ENCODE data around the gene SP2.

SP2 gene

DNA sequence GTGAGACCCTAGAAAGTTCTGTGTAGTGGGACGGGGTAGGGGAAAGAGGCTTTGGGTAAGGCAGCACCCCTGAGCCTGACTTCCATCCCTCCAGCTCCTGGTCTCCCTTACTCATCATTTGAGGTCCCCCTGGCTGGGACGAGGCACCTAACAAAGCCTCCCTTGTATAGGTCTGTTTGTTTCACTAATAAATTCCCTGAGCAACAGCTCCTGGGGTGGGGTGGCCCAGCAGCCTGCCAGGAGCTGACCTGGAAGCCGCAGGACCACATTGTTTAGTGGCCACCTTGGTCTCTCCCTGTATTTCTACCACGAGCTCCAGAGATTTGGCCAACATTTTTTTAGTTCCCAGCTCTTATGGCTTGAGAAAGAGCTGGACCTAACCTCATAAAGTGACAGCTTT is 54.4 kb downstream of the SP2 start:
- DNase-seq = no peak

GRCh38 chr17:47952171-47953021 is 56.4 kb downstream of the SP2 start:
- DNase-seq = no peak

GRCh38 chr17:47953909-47954308 is 57.9 kb downstream of the SP2 start:
- no peak for DNase-seq

GRCh38 chr17:47955497-47956461 is 59.7 kb downstream of the SP2 start:
- DNase-seq = no peak

- DNase-seq = peak; percentile 15
Measured at GRCh38 chr17:47956791-47957590, 61.0 kb downstream of the SP2 start.

DNA sequence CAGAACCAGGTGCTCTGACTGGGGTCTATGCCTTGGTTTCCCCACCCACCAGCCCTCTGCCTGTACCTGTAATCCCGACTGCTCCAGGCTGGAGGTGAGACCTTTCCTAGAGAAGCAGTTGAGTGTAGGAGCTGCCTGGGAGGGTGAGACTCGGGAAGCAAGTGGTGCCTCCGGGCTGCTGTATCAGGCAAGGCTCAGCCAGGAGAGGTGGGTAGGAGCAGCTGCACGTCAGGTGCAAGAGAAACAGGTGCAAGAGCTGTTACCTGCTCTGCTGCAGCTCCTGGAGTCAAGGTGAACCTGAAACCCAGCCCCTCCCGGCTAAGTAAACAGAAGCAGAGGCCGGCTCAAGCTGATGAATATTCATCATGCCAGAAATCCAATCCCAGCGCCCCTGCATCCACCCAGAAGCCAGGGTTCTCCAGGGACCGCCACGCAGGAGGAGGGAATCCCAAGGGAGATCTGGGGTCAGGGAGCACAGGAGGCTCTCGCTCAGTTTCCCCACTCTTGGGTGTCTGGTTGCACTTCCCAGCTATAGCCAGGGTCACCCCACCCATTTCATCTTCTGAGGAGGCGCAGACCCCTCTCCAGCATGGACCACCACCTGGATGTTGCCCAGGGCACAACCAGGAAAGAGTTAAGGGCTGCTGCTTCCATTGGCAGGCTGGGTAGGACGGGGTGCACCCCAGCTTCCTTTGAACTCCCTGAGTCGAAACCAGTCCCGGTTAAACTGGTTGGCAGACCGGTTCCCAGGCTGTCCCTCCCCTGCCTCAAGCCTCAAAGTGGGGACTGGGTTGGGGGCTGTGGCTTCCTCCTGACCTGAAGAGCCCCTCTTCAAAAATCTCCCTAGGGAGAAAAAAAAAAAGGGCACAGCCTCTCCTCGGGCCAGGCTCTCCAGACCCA is 61.8 kb downstream of the SP2 start, which contains the start of gene PRR15L:
TSS of gene PRR15L (minus strand) at position 293 of the 900 bp plus-strand sequence. CDS start 4,649 bp downstream, outside the sequence.
- no peak for DNase-seq

DNA sequence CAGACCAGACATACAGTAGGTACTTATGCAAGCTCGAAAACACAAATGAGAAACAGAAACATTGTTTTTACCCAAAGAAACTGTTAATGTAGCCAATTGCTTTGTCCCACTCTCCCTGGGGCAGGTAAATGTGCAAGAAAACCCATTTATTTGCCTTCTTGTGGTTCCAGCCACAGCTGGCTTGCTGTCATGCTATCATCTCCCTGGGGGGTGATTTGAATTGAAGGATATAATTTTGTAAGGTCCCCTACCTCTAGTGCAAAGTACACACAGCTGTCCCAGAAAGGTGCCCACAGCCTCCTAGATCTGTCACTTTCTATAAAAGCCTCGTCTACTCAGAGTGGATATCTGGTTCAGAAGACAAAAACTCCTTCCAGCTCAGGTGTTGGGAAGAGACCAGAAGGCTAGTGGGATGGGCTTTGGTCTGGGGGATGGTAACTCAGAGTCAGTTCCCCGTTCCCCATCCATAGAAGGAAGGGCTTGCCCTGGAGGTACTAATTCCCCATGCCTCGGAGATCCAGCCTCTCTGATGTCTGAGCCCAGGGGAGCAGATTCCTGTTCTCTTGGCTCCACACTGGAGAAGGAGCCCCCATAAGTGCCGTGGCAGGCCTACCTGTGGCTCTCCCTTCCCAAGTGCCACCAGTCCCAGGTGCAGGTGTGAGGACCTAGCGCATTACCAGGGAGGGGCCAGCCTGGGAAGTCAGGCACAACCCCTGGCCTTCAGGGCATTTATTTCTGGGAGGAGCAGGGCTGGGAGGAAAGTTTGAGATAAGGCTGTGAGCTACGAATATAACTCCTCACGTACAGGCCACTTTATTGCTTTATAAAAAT is 64.0 kb downstream of the SP2 start:
- DNase-seq = no peak

- no peak for DNase-seq
Measured at GRCh38 chr17:47961406-47961805, 65.4 kb downstream of the SP2 start.

GRCh38 chr17:47962901-47963300 is 66.9 kb downstream of the SP2 start:
- DNase-seq = no peak

DNA sequence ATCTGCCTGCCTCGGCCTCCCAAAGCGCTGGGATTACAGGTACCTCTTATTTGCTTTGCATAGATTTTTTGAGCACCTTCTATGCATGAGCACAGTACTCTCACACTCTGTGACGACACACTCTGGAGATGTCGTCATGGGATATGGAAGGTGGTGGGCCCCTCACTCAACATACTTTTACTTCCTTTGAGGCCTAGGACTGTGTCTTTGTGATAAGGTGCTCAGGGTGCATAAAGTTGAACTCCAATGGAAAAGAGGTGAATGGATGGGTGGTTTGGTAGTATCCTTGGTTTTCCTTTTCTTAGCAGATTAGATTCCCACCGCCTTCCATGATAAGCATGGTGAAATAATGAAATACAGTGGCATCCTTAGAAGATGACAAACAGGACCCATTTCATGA is 68.8 kb downstream of the SP2 start:
- DNase-seq = no peak

GRCh38 chr17:47966079-47966519 is 70.1 kb downstream of the SP2 start:
- DNase-seq = no peak

- peak; percentile 84 for DNase-seq
Measured at GRCh38 chr17:47967607-47968252, 71.7 kb downstream of the SP2 start.

DNA sequence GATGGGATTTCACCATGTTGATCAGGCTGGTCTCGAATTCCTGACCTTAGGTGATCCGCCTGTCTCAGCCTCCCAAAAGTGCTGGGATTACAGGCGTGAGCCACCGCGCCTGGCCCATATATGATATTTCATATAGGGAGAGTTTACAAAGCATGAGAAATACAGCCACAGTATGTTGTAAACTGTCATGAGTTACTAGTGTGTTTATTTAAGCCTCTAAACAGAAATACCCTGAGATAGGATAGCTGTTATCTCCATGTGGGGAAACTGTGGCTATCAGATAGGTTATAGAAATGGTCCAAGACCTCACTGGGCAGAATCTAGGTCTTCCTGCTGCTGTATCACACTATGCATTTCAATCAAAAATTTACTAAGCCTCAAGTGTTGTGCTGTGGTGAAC is 72.8 kb downstream of the SP2 start:
- no peak for DNase-seq

DNA sequence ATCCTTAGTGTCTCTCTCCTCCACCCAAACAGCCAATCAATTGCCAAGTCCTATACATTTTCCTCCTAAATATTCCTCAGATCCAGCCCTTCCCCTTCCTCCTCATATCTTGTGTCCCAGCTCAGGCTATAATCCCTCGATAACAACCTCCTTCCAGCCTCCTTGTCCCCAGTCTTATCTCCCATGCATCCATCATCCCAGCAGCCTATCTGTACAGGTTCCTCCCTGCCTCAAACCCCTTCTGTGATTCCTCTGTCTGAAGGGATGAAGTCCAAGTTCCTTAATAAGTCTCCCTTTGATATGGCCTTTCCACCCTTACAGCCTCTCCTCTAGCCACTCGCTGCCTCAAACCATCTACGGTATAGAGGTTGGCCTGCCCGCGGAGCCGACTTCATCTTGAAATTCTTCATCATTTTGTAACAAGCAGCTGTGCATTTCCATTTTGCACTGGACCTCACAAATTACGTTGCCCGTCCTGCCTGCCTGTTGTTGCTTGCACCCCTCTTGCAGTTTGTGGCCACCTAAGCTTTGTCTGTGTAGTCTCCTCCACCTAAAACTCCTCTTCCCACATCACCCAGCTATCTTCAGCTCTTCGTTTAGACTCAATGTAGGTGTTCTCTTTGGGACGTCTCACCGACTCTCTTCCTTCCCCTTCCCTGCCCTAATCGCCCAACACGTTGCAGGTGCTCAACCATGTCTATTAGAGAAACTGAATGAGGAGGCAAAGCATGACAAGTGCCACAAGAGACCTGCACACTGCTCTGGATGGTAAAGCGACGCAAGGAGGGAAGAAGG is 74.1 kb downstream of the SP2 start:
- DNase-seq = no peak

DNA sequence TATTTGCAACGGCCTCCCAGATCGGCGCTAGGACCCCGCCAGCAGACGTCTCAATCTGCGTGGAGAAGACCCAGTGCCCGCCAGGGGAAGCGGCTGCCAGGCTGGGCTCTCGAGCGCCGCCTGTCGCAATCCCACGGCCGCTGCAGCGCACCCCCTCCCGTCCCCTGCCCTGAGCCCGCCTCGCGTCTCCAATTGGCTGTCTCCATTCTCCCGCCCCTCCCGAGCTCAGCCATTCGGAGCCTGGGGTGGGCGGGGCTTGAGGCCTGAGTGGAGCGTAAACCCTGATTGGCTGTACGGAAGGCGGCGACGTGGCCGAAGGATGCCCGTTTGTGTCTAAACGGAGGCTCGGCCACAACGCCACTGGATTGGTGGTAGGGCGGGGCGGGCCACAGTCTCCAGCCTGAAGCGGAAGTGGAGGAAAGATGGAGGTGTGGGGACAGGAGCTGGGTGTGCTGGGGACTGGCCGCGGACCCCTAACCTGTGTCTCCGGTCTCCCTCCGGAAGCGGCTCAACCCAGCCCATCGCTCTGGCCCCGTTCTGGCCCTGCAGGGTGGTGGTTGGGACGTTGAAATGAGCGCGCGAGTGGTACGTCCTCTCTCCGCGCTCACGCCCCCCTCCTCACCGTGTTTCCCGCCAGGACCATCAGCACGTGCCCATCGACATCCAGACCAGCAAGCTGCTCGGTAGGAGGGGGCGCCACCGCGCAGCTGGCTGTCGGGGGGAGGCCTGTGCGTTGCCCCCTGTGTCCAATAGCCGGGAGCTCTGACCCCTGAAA is 74.9 kb downstream of the SP2 start, which contains the start of gene CDK5RAP3:
TSS of gene CDK5RAP3 (plus strand) at position 389 of the 775 bp plus-strand sequence. CDS start at position 423, 34 bp downstream.
- peak; percentile 99 for DNase-seq

DNA sequence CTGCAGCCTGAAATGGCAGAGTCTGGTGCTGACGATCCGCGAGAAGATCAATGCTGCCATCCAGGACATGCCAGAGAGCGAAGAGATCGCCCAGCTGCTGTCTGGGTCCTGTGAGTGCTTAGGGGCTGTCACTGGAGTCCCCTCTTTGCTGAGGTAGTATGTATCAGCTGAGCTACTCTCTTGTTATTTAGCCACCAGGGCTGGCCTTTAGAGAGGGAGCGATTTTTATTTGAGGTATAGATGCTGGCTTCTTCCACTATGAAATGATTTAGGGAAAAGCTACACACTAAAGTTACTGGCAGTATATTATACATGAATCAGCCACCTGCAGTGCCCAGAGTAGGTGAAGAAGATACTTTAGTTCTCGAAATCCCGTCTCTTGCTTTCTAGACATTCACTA is 77.5 kb downstream of the SP2 start:
- no peak for DNase-seq

DNA sequence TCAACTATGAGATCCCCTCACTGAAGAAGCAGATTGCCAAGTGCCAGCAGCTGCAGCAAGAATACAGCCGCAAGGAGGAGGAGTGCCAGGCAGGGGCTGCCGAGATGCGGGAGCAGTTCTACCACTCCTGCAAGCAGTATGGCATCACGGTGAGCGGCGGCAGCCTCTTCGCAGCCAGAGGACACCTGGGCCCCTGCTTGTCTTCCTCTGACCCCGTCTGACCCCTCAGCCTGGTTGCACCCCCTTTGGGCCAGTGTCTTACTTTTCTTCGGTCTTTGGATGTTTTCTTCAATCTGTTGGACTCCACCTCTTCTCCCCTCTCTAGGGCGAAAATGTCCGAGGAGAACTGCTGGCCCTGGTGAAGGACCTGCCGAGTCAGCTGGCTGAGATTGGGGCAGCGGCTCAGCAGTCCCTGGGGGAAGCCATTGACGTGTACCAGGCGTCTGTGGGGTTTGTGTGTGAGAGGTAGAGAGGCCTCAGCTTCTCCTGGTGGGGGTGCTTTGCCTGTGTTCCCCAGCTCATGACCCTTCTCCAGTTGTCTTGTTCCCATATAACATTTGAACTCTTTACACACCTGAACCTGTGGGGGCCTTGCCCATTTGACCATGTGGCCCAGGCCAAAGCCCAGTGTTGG is 79.3 kb downstream of the SP2 start:
- no peak for DNase-seq

- no peak for DNase-seq
Measured at GRCh38 chr17:47975823-47976205, 79.8 kb downstream of the SP2 start.
